PC-3 (cell line): ENCODE data around the gene TNFRSF4. TPM values are rescaled to one million over a fixed set of nuclear protein-coding genes. Genes with fewer than 3 reads are reported as not detected.

Experiments used
- ATAC-seq: fragments of 200-7000 bp; cut with Tn5 transposase; 2 replicates; pipeline ENCODE4 v1.9.1; 2020; ENCODE audit warnings: mild to moderate bottlenecking, moderate library complexity
- BruUV-seq: library from RNA; stranded (reverse); fragments of 400-500 nt; replicated peaks from 2 replicates; lab custom pipeline; 2021; lab: Mats Ljungman, UMichigan
- CTCF ChIA-PET: fragments of 300-600 bp; sonication (Branson Sonifier 250); formaldehyde crosslinking; loops from one replicate; lab custom pipeline; 2022; ENCODE audit warnings: antibody characterized with exemption; lab: Charles Lee
- POLR2A ChIA-PET: fragments of 300-600 bp; sonication (Branson Sonifier 250); formaldehyde crosslinking; loops from one replicate; lab custom pipeline; 2022; ENCODE audit warnings: antibody characterized with exemption; ENCODE audit not compliant: unreplicated experiment; lab: Charles Lee
- DNase-seq: peaks from one replicate; pipeline ENCODE4 v3.0.0-alpha.2; 2015
- H2AFZ ChIP-seq: fragments of 300-600 bp; sonication (generic); 2 replicates; pipeline ENCODE4 v1.6.0; 2016; ENCODE audit warnings: antibody characterized with exemption, low read length
- H3F3A ChIP-seq: fragments of 300-600 bp; sonication (generic); one replicate; pipeline ENCODE4 v1.6.0; 2017; ENCODE audit warnings: antibody characterized with exemption, low read length, control low read depth, mild to moderate bottlenecking; ENCODE audit not compliant: unreplicated experiment
- H3K27ac ChIP-seq: fragments of 300-600 bp; sonication (generic); 2 replicates; pipeline ENCODE4 v1.5.1; 2016; ENCODE audit warnings: mild to moderate bottlenecking, low read length
- H3K27me3 ChIP-seq: fragments of 300-600 bp; sonication (generic); 2 replicates; pipeline ENCODE4 v1.6.1; 2016; ENCODE audit warnings: low read length, mixed read lengths
- H3K36me3 ChIP-seq: fragments of 300-600 bp; sonication (generic); 2 replicates; pipeline ENCODE4 v1.6.1; 2016; ENCODE audit warnings: low read depth, mixed run types, low read length, mixed read lengths
- H3K4me1 ChIP-seq: fragments of 300-600 bp; sonication (generic); 2 replicates; pipeline ENCODE4 v1.5.1; 2016; ENCODE audit warnings: low read length; ENCODE audit not compliant: insufficient read depth
- H3K4me2 ChIP-seq: fragments of 300-600 bp; sonication (generic); 2 replicates; pipeline ENCODE4 v1.6.0; 2016; ENCODE audit warnings: low read length
- H3K4me3 ChIP-seq: fragments of 300-600 bp; sonication (generic); 2 replicates; pipeline ENCODE4 v1.5.1; 2016; ENCODE audit warnings: mild to moderate bottlenecking, low read length, mixed read lengths
- H3K79me2 ChIP-seq: fragments of 300-600 bp; sonication (generic); 2 replicates; pipeline ENCODE4 v1.6.1; 2017; ENCODE audit warnings: low read length, mixed read lengths
- H3K9ac ChIP-seq: fragments of 300-600 bp; sonication (generic); 2 replicates; pipeline ENCODE4 v1.6.0; 2016; ENCODE audit warnings: mild to moderate bottlenecking, low read length
- H3K9me2 ChIP-seq: fragments of 300-600 bp; sonication (generic); replicated peaks from 2 replicates; pipeline ENCODE4 v1.6.1; 2016; ENCODE audit warnings: mixed run types, low read length, mixed read lengths
- H3K9me3 ChIP-seq: fragments of 300-600 bp; sonication (generic); 2 replicates; pipeline ENCODE4 v1.6.1; 2016; ENCODE audit warnings: low read length, mixed read lengths
- H4K20me1 ChIP-seq: fragments of 300-600 bp; sonication (generic); 2 replicates; pipeline ENCODE4 v1.6.1; 2016; ENCODE audit warnings: low read length, mixed read lengths
- EZH2 ChIP-seq: fragments of 300-600 bp; sonication (generic); IDR thresholded peaks from one replicate; pipeline ENCODE4 v1.6.1; 2017; ENCODE audit warnings: antibody characterized with exemption, mild to moderate bottlenecking, low read length; ENCODE audit not compliant: unreplicated experiment
- EZH2phosphoT487 ChIP-seq: fragments of 300-600 bp; sonication (generic); IDR thresholded peaks from 2 replicates; pipeline ENCODE4 v1.6.1; 2018; ENCODE audit warnings: mild to moderate bottlenecking, antibody characterized with exemption, low read length, borderline replicate concordance
- intact Hi-C: fragments of 100-400 bp; cut with micrococcal nuclease; formaldehyde crosslinking; loops from 2 replicates; pipeline ENCODE4 v1.9.0; 2023
- total RNA-seq: library from RNA; depleted of rRNA; stranded (reverse); fragments of >200 nt; gene quantifications from 2 replicates; pipeline ENCODE4 v1.2.3, GENCODE V29; 2014
- TF ChIP-seq, protein P1 (sequence below): fragments of 300-600 bp; sonication (generic); conservative IDR thresholded peaks from 2 replicates; pipeline ENCODE4 v1.5.1; 2017; ENCODE audit warnings: antibody characterized with exemption, low read depth, mild to moderate bottlenecking, low read length

Gene TNFRSF4
- total RNA-seq, 1 experiment from 2014 or later, result 0.11 TPM

DNA sequence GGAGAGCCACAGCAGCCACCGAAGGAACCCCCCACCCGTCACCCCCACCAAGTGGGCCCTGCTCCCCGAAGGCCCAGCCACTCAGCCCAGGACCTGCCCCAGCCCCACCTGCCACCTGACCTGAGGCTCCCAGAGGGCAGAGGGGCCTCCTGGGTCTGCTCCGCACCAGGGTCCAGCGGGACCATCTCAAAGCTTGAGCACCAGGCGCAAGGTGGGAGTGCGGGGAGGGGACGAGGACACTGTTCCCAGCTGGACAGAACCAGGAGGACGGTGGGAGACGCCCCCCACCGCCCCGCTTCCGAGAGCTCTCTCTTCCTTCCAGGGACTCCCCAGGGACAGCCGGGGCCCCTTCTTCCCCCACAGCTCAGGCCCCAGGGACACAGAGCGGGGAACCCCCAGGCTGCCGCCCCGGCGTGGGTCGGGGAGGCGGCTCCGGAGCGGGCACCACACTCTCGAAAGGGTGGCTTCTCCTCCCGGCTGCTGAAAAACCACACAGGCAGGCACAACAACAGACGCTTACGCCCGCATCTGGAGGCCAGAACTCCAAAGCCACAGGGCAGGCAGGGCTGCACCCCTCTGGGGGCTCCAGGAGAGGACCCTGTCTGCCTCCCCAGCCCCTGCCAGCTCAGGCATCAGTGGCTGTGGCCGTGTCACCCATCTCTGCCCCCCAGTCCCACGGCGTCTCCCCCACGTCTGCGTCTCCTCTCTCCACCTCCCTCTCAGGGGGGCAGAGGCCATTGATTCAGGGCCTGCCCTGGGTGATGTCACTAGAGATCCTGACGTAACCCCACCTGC is 42.2 kb downstream of the TNFRSF4 start:
- Histone ChIP-seq H3K9me2 (no peaks in the 10 kb centered on the region), H3K27ac (no peak overlapping the region), H3K9me3 (no peaks in the 10 kb centered on the region), H3K79me2 (peaks cover 33% of the 10 kb centered on the region), H3K36me3 (no peaks in the 10 kb centered on the region; the same call in 1 of the 2 replicates), H4K20me1 (peaks cover 21% of the 10 kb centered on the region), H3K4me3 (no peak overlapping the region), H3K9ac (no peak overlapping the region), H3K4me2 (no peak overlapping the region), H3K4me1 (no peaks in the 10 kb centered on the region), H2AFZ (no peak overlapping the region), H3F3A (no peaks in the 10 kb centered on the region), H3K27me3 (no peaks in the 10 kb centered on the region)
- TF ChIP-seq, protein P1, sequence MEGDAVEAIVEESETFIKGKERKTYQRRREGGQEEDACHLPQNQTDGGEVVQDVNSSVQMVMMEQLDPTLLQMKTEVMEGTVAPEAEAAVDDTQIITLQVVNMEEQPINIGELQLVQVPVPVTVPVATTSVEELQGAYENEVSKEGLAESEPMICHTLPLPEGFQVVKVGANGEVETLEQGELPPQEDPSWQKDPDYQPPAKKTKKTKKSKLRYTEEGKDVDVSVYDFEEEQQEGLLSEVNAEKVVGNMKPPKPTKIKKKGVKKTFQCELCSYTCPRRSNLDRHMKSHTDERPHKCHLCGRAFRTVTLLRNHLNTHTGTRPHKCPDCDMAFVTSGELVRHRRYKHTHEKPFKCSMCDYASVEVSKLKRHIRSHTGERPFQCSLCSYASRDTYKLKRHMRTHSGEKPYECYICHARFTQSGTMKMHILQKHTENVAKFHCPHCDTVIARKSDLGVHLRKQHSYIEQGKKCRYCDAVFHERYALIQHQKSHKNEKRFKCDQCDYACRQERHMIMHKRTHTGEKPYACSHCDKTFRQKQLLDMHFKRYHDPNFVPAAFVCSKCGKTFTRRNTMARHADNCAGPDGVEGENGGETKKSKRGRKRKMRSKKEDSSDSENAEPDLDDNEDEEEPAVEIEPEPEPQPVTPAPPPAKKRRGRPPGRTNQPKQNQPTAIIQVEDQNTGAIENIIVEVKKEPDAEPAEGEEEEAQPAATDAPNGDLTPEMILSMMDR, result no peak
- TF ChIP-seq EZH2phosphoT487 (no peak), EZH2 (no peak)
- DNase-seq (no peak), ATAC-seq (no peak)
- ChIA-PET POLR2A (interaction anchor here (0.6 kb wide), 1 partner anchor 1296 kb away, joined by 4 read pairs; no protein-coding TSS in a partner anchor), CTCF (no interaction called here)
- intact Hi-C loops, result no loop called here
- no TSS peak for BruUV-seq

DNA sequence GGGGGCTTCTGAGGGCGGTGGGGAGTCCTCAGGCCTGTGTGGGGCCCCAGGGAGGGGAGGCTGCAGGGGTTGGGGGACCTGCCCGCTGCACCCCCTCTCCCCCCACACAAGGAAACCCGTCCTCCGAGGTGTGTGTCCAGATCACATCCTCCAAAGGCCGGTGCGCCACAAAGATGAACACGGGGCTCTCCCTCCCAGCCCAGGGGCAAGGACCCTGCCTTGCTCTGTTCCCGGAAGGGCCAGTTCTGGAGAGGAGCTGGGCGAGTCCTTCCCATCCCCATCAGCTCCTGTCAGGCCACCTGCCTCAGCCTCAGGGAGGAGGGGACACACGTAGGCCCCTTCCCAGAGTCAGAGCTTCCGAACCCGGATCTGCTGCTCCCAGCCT is 42.8 kb downstream of the TNFRSF4 start:
- no peak overlapping the region for H3K4me3 ChIP-seq
- CTCF ChIA-PET, result no interaction called here

More for the DNA sequence above, 42.8 kb downstream of the TNFRSF4 start:
- Histone ChIP-seq H3K79me2 (peaks cover 39% of the 10 kb centered on the region), H3K36me3 (no peaks in the 10 kb centered on the region; the same call in 1 of the 2 replicates), H3K4me2 (no peak overlapping the region), H3K27ac (no peak overlapping the region), H3K9me2 (no peaks in the 10 kb centered on the region), H3F3A (no peaks in the 10 kb centered on the region), H3K9me3 (no peaks in the 10 kb centered on the region), H3K4me1 (peaks cover under 1% of the 10 kb centered on the region), H3K27me3 (no peaks in the 10 kb centered on the region), H3K9ac (no peak overlapping the region), H2AFZ (no peak overlapping the region), H4K20me1 (peaks cover 24% of the 10 kb centered on the region)
- BruUV-seq, result no TSS peak
- TF ChIP-seq EZH2 (no peak), EZH2phosphoT487 (no peak)
- TF ChIP-seq, protein P1, result no peak
- ATAC-seq (no peak), DNase-seq (no peak)
- intact Hi-C loops, result no loop called here
- POLR2A ChIA-PET, result interaction anchor here (0.6 kb wide), 1 partner anchor 1297 kb away, joined by 4 read pairs; no protein-coding TSS in a partner anchor
